Endothelial cell of umbilical vein (primary cell): Measurements from ENCODE around the gene WNT16. TPM values are rescaled to one million over a fixed set of nuclear protein-coding genes. Genes with fewer than 3 reads are reported as not detected.

ENCODE experiments used
- BruUV-seq: library from RNA; stranded (reverse); fragments of 400-500 nt; replicated peaks from 2 replicates; lab custom pipeline; 2021; lab: Mats Ljungman, UMichigan
- CTCF ChIA-PET: fragments of 300-600, 350-600 bp; sonication (Branson Sonifier 250); formaldehyde crosslinking; loops from one replicate; lab custom pipeline; 2021; ENCODE audit warnings: antibody characterized with exemption, inconsistent platforms; lab: Charles Lee
- POLR2A ChIA-PET: fragments of 300-600, 350-600 bp; sonication (Branson Sonifier 250); formaldehyde crosslinking; loops from one replicate; lab custom pipeline; 2021; ENCODE audit warnings: antibody characterized with exemption, inconsistent platforms; lab: Charles Lee
- DNase-seq: peaks from one replicate; pipeline ENCODE4 v3.0.0-alpha.2; 2011; ENCODE audit warnings: low read depth, low spot score
- FAIRE-seq: peaks from 2 replicates; lab custom pipeline; 2011; peaks lifted over from hg19 to GRCh38; lab: Jason Lieb, UNC
- H2AFZ ChIP-seq: 2 replicates; pipeline ENCODE4 v1.6.0; 2012; ENCODE audit warnings: low read depth, low read length, control low read depth, inconsistent platforms
- H3K27ac ChIP-seq: 2 replicates; pipeline ENCODE4 v1.5.1; 2011; ENCODE audit warnings: low read depth, mild to moderate bottlenecking, control low read depth, low read length, moderate library complexity; ENCODE audit not compliant: insufficient read depth
- H3K27me3 ChIP-seq, 2 experiments: 2 replicates each; pipeline versions ENCODE4 v1.6.0 to v1.6.1; 2011; ENCODE audit warnings: low read length in 2 of 2, mixed read lengths in 1 of 2; ENCODE audit not compliant: control insufficient read depth in 2 of 2, insufficient read depth in 2 of 2
- H3K36me3 ChIP-seq, 2 experiments: 2 replicates in 1 of 2; 3 replicates in 1 of 2; pipeline ENCODE4 v1.5.1; 2011; ENCODE audit warnings: low read length in 2 of 2, mild to moderate bottlenecking in 1 of 2, moderate library complexity in 1 of 2; ENCODE audit not compliant: control insufficient read depth in 2 of 2, insufficient read depth in 2 of 2; ENCODE audit errors: extremely low read depth in 1 of 2
- H3K4me1 ChIP-seq: 3 replicates; pipeline ENCODE4 v1.5.1; 2011; ENCODE audit warnings: mild to moderate bottlenecking, low read length; ENCODE audit not compliant: control insufficient read depth, insufficient read depth; ENCODE audit errors: extremely low read depth
- H3K4me2 ChIP-seq: 2 replicates; pipeline ENCODE4 v1.6.1; 2011; ENCODE audit warnings: low read length, control low read depth, mixed read lengths; ENCODE audit not compliant: insufficient read depth
- H3K4me3 ChIP-seq, 3 experiments: fragments of 200-600 bp in 1 of 3; sonication (generic), shearing (Covaris generic) in 1 of 3; replicated peaks in 1 of 3; 2 replicates each; pipeline ENCODE4 v1.5.1; 2011 to 2016; ENCODE audit warnings: control low read depth in 3 of 3, low read length in 3 of 3, mild to moderate bottlenecking in 2 of 3, inconsistent platforms in 1 of 3, low read depth in 1 of 3, moderate library complexity in 1 of 3; ENCODE audit not compliant: insufficient read depth in 1 of 3
- H3K79me2 ChIP-seq: 2 replicates; pipeline ENCODE4 v1.6.0; 2012; ENCODE audit warnings: low read length, inconsistent platforms; ENCODE audit not compliant: control insufficient read depth, insufficient read depth
- H3K9ac ChIP-seq: replicated peaks from 2 replicates; pipeline ENCODE3; 2011; ENCODE audit warnings: low read length, control low read depth; ENCODE audit not compliant: insufficient read depth; ENCODE audit errors: extremely low read depth
- H3K9me1 ChIP-seq: replicated peaks from 3 replicates; pipeline ENCODE4 v1.6.0; 2011; ENCODE audit warnings: mild to moderate bottlenecking, low read length; ENCODE audit not compliant: control insufficient read depth, insufficient read depth; ENCODE audit errors: extremely low read depth
- H3K9me3 ChIP-seq: replicated peaks from 2 replicates; pipeline ENCODE4 v1.5.1; 2012; ENCODE audit warnings: low read length, inconsistent platforms; ENCODE audit not compliant: control insufficient read depth, insufficient read depth
- H4K20me1 ChIP-seq: replicated peaks from 2 replicates; pipeline ENCODE3; 2011; ENCODE audit warnings: mild to moderate bottlenecking, low read length; ENCODE audit not compliant: control insufficient read depth, insufficient read depth; ENCODE audit errors: extremely low read depth
- CTCF ChIP-seq, 2 donors: IDR thresholded peaks; 1 replicate in 1 of 2; 2 replicates in 1 of 2; pipeline ENCODE4 v1.5.1; 2011; ENCODE audit warnings: low read length in 2 of 2, mild to moderate bottlenecking in 2 of 2, moderate library complexity in 2 of 2, control low read depth in 1 of 2, inconsistent platforms in 1 of 2, low read depth in 1 of 2; ENCODE audit not compliant: insufficient read depth in 1 of 2; ENCODE audit errors: extremely low read depth in 1 of 2
- EZH2 ChIP-seq: IDR thresholded peaks from 2 replicates; pipeline ENCODE4 v1.6.1; 2012; ENCODE audit warnings: borderline replicate concordance, low read depth, mild to moderate bottlenecking, moderate library complexity, low read length, inconsistent platforms; ENCODE audit not compliant: severe bottlenecking
- FOS ChIP-seq: IDR thresholded peaks from 2 replicates; pipeline ENCODE4 v1.6.1; 2011; ENCODE audit warnings: mild to moderate bottlenecking, low read length, moderate library complexity, borderline replicate concordance; ENCODE audit not compliant: insufficient read depth
- GATA2 ChIP-seq: IDR thresholded peaks from 2 replicates; pipeline ENCODE4 v1.7.0; 2011; ENCODE audit warnings: low read depth, mild to moderate bottlenecking, moderate library complexity, mixed read lengths, low read length; ENCODE audit not compliant: insufficient read length, insufficient read depth
- JUN ChIP-seq: IDR thresholded peaks from 2 replicates; pipeline ENCODE4 v1.6.1; 2011; ENCODE audit warnings: borderline replicate concordance, low read depth; ENCODE audit not compliant: insufficient read length, insufficient read depth
- MAX ChIP-seq: IDR thresholded peaks from 2 replicates; pipeline ENCODE4 v1.6.1; 2011; ENCODE audit not compliant: insufficient read depth, insufficient read length
- MYC ChIP-seq: IDR thresholded peaks from one replicate; pipeline ENCODE4 v1.6.1; 2011; ENCODE audit warnings: mild to moderate bottlenecking, low read depth, low read length
- POLR2A ChIP-seq: IDR thresholded peaks from 2 replicates; pipeline ENCODE4 v1.6.1; 2012; ENCODE audit warnings: low read depth, mild to moderate bottlenecking, control low read depth, low read length
- POLR2AphosphoS5 ChIP-seq: IDR thresholded peaks from 2 replicates; pipeline ENCODE4 v1.6.1; 2012; ENCODE audit warnings: low read depth, mild to moderate bottlenecking, control low read depth, low read length, moderate library complexity; ENCODE audit not compliant: insufficient read depth
- dilution Hi-C: fragments of 300-500 bp; cut with MboI; formaldehyde crosslinking; loops from one replicate; pipeline ENCODE4 v1.15.0; 2019; ENCODE audit warnings: low sequenced_read_pairs; ENCODE audit not compliant: extremely low pct_ligation_motif_present
- intact Hi-C: fragments of 100-400 bp; cut with micrococcal nuclease; formaldehyde crosslinking; loops from one replicate; pipeline ENCODE4 v1.10.0; 2022
- polyA plus RNA-seq, 4 experiments: library from polyadenylated mRNA; depleted of rRNA in 3 of 4; stranded (reverse) in 3 of 4; unstranded in 1 of 4; fragments of >200 nt; gene quantifications; 2 replicates each; pipeline versions ENCODE4 v1.2.1 to v1.2.3, GENCODE V29; 2011 to 2012; ENCODE audit warnings: missing spikeins in 1 of 4
- total RNA-seq: library from RNA; stranded (reverse); gene quantifications from 2 replicates; pipeline ENCODE4 v1.2.3, GENCODE V29; 2021

WNT16 gene
- total and polyA plus RNA-seq, 2 donors (not counting 3 experiments of a cell fraction or from before 2014, with no cell fraction given) = not detected

- no peaks in the 10 kb centered on the region for H4K20me1 ChIP-seq
- dilution Hi-C loops (no loop called here), intact Hi-C loops (no loop called here)
- ChIA-PET POLR2A (no interaction called here), CTCF (no interaction called here)
- H2AFZ ChIP-seq = no peak overlapping the region
- BruUV-seq = no TSS peak
- no peak overlapping the region for H3K27ac ChIP-seq
- no peaks in the 10 kb centered on the region for H3K79me2 ChIP-seq
- TF ChIP-seq GATA2 = no peak
- TF ChIP-seq MAX = no peak
- TF ChIP-seq POLR2AphosphoS5 = no peak
- no peak for TF ChIP-seq POLR2A
- TF ChIP-seq EZH2 = no peak
- no peak for TF ChIP-seq CTCF (IDR thresholded peaks at IDR 0.05; ENCODE audit: extremely low read depth in 1 of 2, insufficient read depth in 1 of 2, low read depth in 1 of 2, low read length in 2 of 2)
- TF ChIP-seq JUN = no peak
- no peak for TF ChIP-seq FOS
- TF ChIP-seq MYC = no peak
- peaks cover 3 to 6% of the 10 kb centered on the region in 2 experiments for H3K27me3 ChIP-seq
- no peaks in the 10 kb centered on the region for H3K9me3 ChIP-seq
- no peak for DNase-seq
- no peak overlapping the region for H3K9ac ChIP-seq
- no peaks in the 10 kb centered on the region for H3K36me3 ChIP-seq
- H3K4me2 ChIP-seq = no peak overlapping the region
- H3K4me1 ChIP-seq = no peaks in the 10 kb centered on the region
- no peak overlapping the region for H3K4me3 ChIP-seq
- no peaks in the 10 kb centered on the region for H3K9me1 ChIP-seq
- FAIRE-seq = no peak
These were observed 22.2 kb upstream of the WNT16 start for GRCh38 chr7:121306565-121306964.
